CD4-positive, alpha-beta T cell treated with Interleukin-1 beta for 1 hour (primary cell): ENCODE measurements around the gene MLLT6.

Source experiments
- DNase-seq, 2 donors: peaks; one replicate each; pipeline ENCODE4 v3.0.0-alpha.2; 2020 to 2022

Gene MLLT6

GRCh38 chr17:38729368-38729885, 24.4 kb downstream of the MLLT6 start:
- DNase-seq: no peak

- peak; percentile 89 to 91 for DNase-seq
Observed at GRCh38 chr17:38729886-38730525, 24.9 kb downstream of the MLLT6 start, which contains the start of gene CISD3. CISD3 (plus strand) TSS chr17:38730341; CDS start chr17:38730359, 18 bp downstream.

GRCh38 chr17:38730526-38731379, 25.7 kb downstream of the MLLT6 start:
- no peak for DNase-seq

- no peak for DNase-seq
Observed at GRCh38 chr17:38731526-38732294, 26.6 kb downstream of the MLLT6 start.

GRCh38 chr17:38732376-38733281, 27.6 kb downstream of the MLLT6 start:
- no peak for DNase-seq

- DNase-seq: no peak
Observed at GRCh38 chr17:38733282-38733981, 28.4 kb downstream of the MLLT6 start.

- DNase-seq: no peak
Observed at GRCh38 chr17:38733982-38734973, 29.2 kb downstream of the MLLT6 start.

GRCh38 chr17:38735161-38735997, 30.3 kb downstream of the MLLT6 start:
- peak; percentile 61 to 72 for DNase-seq

- no peak for DNase-seq
Observed at GRCh38 chr17:38738007-38738662, 33.1 kb downstream of the MLLT6 start.

GRCh38 chr17:38738686-38739085, 33.6 kb downstream of the MLLT6 start:
- no peak for DNase-seq

- DNase-seq: no peak
Observed at GRCh38 chr17:38739305-38739704, 34.2 kb downstream of the MLLT6 start.

- no peak for DNase-seq
Observed at GRCh38 chr17:38740044-38740443, 35.0 kb downstream of the MLLT6 start.

- DNase-seq: no peak
Observed at GRCh38 chr17:38740806-38741205, 35.7 kb downstream of the MLLT6 start.

GRCh38 chr17:38741461-38741860, 36.4 kb downstream of the MLLT6 start:
- no peak for DNase-seq

- no peak for DNase-seq
Observed at GRCh38 chr17:38741921-38742410, 36.9 kb downstream of the MLLT6 start.

GRCh38 chr17:38742411-38743308, 37.6 kb downstream of the MLLT6 start:
- DNase-seq: no peak

- no peak for DNase-seq
Observed at GRCh38 chr17:38743556-38744171, 38.6 kb downstream of the MLLT6 start.
